Upper lobe of right lung (tissue), 1 donor: ENCODE data around the gene C14orf93. TPM values are rescaled to one million over a fixed set of nuclear protein-coding genes. Genes with fewer than 3 reads are reported as not detected.

ENCODE experiments used
- ATAC-seq: fragments of 200-7000 bp; cut with Tn5 transposase; one replicate; pipeline ENCODE4 v1.9.1; 2020; ENCODE audit warnings: mild to moderate bottlenecking, moderate library complexity
- DNase-seq: peaks from one replicate; pipeline ENCODE4 v3.0.0-alpha.2; 2020
- H3K27ac ChIP-seq: fragments of 200-600 bp; one replicate; pipeline ENCODE4 v1.8.0; 2022
- H3K27me3 ChIP-seq: fragments of 200-600 bp; one replicate; pipeline ENCODE4 v1.8.0; 2022; ENCODE audit warnings: mild to moderate bottlenecking
- H3K36me3 ChIP-seq: fragments of 200-600 bp; one replicate; pipeline ENCODE4 v1.8.0; 2022
- H3K4me1 ChIP-seq: fragments of 200-600 bp; one replicate; pipeline ENCODE4 v1.8.0; 2022
- H3K4me3 ChIP-seq: fragments of 200-600 bp; one replicate; pipeline ENCODE4 v1.8.0; 2022; ENCODE audit warnings: mild to moderate bottlenecking
- H3K9me3 ChIP-seq: fragments of 200-600 bp; one replicate; pipeline ENCODE4 v1.8.0; 2022
- CTCF ChIP-seq: fragments of 200-600 bp; IDR thresholded peaks from one replicate; pipeline ENCODE4 v1.8.0; 2022; ENCODE audit warnings: antibody characterized with exemption
- intact Hi-C: fragments of 100-400 bp; cut with DNase I; formaldehyde crosslinking; loops from one replicate; pipeline ENCODE4 v1.11.0; 2022
- total RNA-seq: library from RNA; stranded (reverse); fragmentation: NEBNext Ultra II Directional; extraction: Animal tissue kit (Norgen Biotek cat#: 25700); gene quantifications from one replicate; pipeline ENCODE4 v1.2.1, GENCODE V29; 2021
- donor health status: DM: no; HTN: yes; CAD: no; lungs with severe emphysema.

C14orf93 gene
- total RNA-seq, 1 donor from 2014 or later = 8.4 TPM

DNA sequence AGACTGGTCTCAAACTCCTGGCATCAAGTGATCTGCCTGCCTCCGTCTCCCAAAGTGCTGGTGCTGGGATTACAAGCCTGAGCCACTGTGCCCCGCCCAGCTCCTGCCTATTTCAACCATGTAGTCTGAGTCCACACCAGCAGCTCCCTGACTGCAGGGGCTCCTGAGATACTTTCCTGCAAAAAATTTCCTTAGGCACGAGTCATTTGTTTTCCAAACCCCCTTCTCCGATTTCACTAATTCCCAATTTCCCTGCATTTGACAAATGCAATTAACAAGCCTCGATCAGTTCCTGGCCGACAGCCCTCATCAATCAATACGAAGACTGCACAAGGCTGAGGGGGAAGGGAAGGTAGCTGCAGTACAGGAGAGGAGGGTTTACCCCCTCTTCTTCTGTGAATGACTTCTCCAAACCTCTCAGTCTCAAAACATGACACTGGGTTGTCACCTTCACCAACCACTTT, 14.7 kb upstream of the C14orf93 start:
- peaks cover 37% of the 10 kb centered on the region for H3K36me3 ChIP-seq
- ATAC-seq = no peak
- no peak for DNase-seq

DNA sequence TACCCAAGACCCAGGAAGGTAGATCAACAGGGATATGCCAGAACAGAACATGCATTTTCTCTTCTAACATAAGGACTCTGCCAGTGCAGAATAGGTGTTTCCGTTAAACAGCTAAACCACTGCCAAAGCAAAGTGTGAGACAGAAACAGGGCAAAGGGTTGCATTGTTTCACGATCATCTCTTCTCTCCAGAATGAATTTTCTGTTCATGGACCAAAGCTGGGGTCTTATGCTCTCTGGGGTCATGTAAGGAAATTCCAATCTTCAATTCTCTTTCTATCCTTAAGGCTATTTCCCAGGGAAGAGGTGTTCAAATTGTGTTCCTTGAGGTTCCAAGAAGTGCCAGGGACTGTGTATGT, 13.8 kb upstream of the C14orf93 start:
- DNase-seq (no peak), ATAC-seq (no peak)
- no peak for TF ChIP-seq CTCF
- Histone ChIP-seq H3K36me3 (peaks cover 30% of the 10 kb centered on the region), H3K27me3 (no peaks in the 10 kb centered on the region), H3K27ac (no peak overlapping the region), H3K9me3 (no peaks in the 10 kb centered on the region), H3K4me1 (peaks cover 7% of the 10 kb centered on the region), H3K4me3 (no peak overlapping the region)
- intact Hi-C loops = no loop called here

More for the DNA sequence above, 14.7 kb upstream of the C14orf93 start:
- H3K4me1 ChIP-seq = peaks cover 7% of the 10 kb centered on the region
- H3K4me3 ChIP-seq = no peak overlapping the region
- H3K27ac ChIP-seq = no peak overlapping the region
- no peaks in the 10 kb centered on the region for H3K27me3 ChIP-seq
- no peak for TF ChIP-seq CTCF
- intact Hi-C loops = no loop called here
- no peaks in the 10 kb centered on the region for H3K9me3 ChIP-seq

GRCh38 chr14:23023022-23023794, 13.3 kb upstream of the C14orf93 start:
- H3K9me3 ChIP-seq = no peaks in the 10 kb centered on the region
- peaks cover 25% of the 10 kb centered on the region for H3K36me3 ChIP-seq
- no peak overlapping the region for H3K27ac ChIP-seq
- TF ChIP-seq CTCF = no peak
- ATAC-seq = no peak
- no peak overlapping the region for H3K4me3 ChIP-seq
- no peaks in the 10 kb centered on the region for H3K27me3 ChIP-seq
- intact Hi-C loops = no loop called here
- H3K4me1 ChIP-seq = peaks cover 1% of the 10 kb centered on the region
- no peak for DNase-seq

GRCh38 chr14:23021889-23022442, 12.0 kb upstream of the C14orf93 start:
- no peak for TF ChIP-seq CTCF
- no peak overlapping the region for H3K27ac ChIP-seq
- no peaks in the 10 kb centered on the region for H3K9me3 ChIP-seq
- no peak overlapping the region for H3K4me3 ChIP-seq
- no peaks in the 10 kb centered on the region for H3K4me1 ChIP-seq
- H3K36me3 ChIP-seq = peaks cover 15% of the 10 kb centered on the region
- no peak for DNase-seq
- ATAC-seq = no peak
- H3K27me3 ChIP-seq = no peaks in the 10 kb centered on the region
- intact Hi-C loops = no loop called here

DNA sequence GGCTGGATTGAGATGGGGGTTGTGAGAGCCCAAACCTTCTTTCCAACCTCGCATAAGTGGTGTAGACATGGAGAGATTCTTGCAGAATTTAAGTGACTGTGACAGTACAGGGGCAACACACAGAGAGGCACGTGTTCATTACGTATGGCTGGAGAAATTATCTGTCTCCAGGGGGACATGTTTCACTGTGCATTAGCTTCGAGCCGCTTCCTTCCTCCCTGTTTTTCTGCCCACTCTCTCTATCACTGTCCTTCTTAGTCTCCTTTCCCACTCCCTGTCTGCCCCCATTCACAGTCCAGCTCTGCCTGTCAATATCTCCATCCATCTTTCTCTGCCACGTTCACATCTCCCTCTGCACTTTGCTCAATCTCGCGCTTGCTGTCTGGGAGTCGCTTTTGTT, 11.5 kb upstream of the C14orf93 start:
- Histone ChIP-seq H3K4me3 (no peak overlapping the region), H3K36me3 (peaks cover 15% of the 10 kb centered on the region), H3K4me1 (no peaks in the 10 kb centered on the region), H3K9me3 (no peaks in the 10 kb centered on the region), H3K27ac (no peak overlapping the region), H3K27me3 (no peaks in the 10 kb centered on the region)
- intact Hi-C loops = no loop called here
- no peak for ATAC-seq
- no peak for DNase-seq
- TF ChIP-seq CTCF = no peak
